NCI-H69 (cell line): ENCODE results near the gene DYNC1I1.

ENCODE experiments used
- DNase-seq: peaks from one replicate; lab custom pipeline; 2025; lab: John Stamatoyannopoulos, UW

DYNC1I1 gene

DNA sequence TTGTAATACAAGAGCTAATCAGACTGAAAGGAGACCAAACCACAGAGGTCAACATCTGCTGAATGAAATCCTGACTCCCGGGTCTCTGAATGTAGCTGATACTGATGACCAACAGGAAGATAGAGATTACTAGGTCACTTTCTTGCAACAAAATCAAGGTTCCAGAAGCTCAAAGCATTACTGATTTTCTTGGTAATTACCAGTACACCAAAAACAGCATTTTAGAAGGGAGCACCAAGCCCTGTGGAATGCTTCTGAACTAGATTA, 371.8 kb downstream of the DYNC1I1 start:
- no peak for DNase-seq
